Measurements from ENCODE around the gene ABCB8. TPM values are rescaled to one million over a fixed set of nuclear protein-coding genes. Genes with fewer than 3 reads are reported as not detected.

Gene ABCB8
- total and polyA plus RNA-seq, 9 of the 15 experiments (the other 6 are each of a cell fraction or from before 2014, with no cell fraction given), result 7.6 to 106 (median 36.3) TPM

GRCh38 chr7:151057989-151058780 is 29.9 kb downstream of the ABCB8 start (continued):
- TF ChIP-seq AFF1 (IDR thresholded peaks at IDR 0.05; ENCODE audit: low read depth in 1 of 2, partially characterized antibody in 2 of 2), result peak in 1 of 2 experiments; percentile 100
- TF ChIP-seq ZNF217 (CRISPR knock-in tag; IDR thresholded peaks at IDR 0.05), result no peak
- no peak for TF ChIP-seq RHOXF2B (CRISPR knock-in tag; conservative IDR thresholded peaks at IDR 0.05)
- TF ChIP-seq ZNF644 (tag; IDR thresholded peaks at IDR 0.05; ENCODE audit: low read depth), result peak; percentile 97
- peak; percentile 95 for TF ChIP-seq CREM (IDR thresholded peaks at IDR 0.05; ENCODE audit: low read depth)
- TF ChIP-seq, protein P1, sequence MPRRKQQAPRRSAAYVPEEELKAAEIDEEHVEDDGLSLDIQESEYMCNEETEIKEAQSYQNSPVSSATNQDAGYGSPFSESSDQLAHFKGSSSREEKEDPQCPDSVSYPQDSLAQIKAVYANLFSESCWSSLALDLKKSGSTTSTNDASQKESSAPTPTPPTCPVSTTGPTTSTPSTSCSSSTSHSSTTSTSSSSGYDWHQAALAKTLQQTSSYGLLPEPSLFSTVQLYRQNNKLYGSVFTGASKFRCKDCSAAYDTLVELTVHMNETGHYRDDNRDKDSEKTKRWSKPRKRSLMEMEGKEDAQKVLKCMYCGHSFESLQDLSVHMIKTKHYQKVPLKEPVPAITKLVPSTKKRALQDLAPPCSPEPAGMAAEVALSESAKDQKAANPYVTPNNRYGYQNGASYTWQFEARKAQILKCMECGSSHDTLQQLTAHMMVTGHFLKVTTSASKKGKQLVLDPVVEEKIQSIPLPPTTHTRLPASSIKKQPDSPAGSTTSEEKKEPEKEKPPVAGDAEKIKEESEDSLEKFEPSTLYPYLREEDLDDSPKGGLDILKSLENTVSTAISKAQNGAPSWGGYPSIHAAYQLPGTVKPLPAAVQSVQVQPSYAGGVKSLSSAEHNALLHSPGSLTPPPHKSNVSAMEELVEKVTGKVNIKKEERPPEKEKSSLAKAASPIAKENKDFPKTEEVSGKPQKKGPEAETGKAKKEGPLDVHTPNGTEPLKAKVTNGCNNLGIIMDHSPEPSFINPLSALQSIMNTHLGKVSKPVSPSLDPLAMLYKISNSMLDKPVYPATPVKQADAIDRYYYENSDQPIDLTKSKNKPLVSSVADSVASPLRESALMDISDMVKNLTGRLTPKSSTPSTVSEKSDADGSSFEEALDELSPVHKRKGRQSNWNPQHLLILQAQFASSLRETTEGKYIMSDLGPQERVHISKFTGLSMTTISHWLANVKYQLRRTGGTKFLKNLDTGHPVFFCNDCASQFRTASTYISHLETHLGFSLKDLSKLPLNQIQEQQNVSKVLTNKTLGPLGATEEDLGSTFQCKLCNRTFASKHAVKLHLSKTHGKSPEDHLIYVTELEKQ (CRISPR knock-in tag; IDR thresholded peaks at IDR 0.05), result no peak
- TF ChIP-seq, protein P2, sequence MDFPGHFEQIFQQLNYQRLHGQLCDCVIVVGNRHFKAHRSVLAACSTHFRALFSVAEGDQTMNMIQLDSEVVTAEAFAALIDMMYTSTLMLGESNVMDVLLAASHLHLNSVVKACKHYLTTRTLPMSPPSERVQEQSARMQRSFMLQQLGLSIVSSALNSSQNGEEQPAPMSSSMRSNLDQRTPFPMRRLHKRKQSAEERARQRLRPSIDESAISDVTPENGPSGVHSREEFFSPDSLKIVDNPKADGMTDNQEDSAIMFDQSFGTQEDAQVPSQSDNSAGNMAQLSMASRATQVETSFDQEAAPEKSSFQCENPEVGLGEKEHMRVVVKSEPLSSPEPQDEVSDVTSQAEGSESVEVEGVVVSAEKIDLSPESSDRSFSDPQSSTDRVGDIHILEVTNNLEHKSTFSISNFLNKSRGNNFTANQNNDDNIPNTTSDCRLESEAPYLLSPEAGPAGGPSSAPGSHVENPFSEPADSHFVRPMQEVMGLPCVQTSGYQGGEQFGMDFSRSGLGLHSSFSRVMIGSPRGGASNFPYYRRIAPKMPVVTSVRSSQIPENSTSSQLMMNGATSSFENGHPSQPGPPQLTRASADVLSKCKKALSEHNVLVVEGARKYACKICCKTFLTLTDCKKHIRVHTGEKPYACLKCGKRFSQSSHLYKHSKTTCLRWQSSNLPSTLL (IDR thresholded peaks at IDR 0.05), result no peak
- no peak for TF ChIP-seq NUFIP1 (IDR thresholded peaks at IDR 0.05; ENCODE audit: partially characterized antibody)
- no peak for TF ChIP-seq MLX (CRISPR knock-in tag; conservative IDR thresholded peaks at IDR 0.05)

Data from K562 (cell line).